ENCODE data around the gene RPS6KA3.
A peak's percentile ranks its signal among the peaks of the same experiment; 100 is the strongest.

GRCh38 chrX:20252381-20253231 is 14.1 kb downstream of the RPS6KA3 start:
- TF ChIP-seq POLR2A (IDR thresholded peaks at IDR 0.05) (no peak), CTCF (IDR thresholded peaks at IDR 0.05 in 8 of 11, conservative IDR thresholded peaks at IDR 0.05 in 3 of 11) (peak; percentile 39 to 75 (median 63)), POLR2AphosphoS5 (IDR thresholded peaks at IDR 0.05) (peak in 1 of 3 donors; percentile 39)

All from spleen (tissue), 7 donors.